Left ventricle myocardium superior (tissue), 1 donor: Measurements from ENCODE around the gene CFAP73. TPM values are rescaled to one million over a fixed set of nuclear protein-coding genes. Genes with fewer than 3 reads are reported as not detected.

Experiments used
- ATAC-seq: fragments of 200-7000 bp; cut with Tn5 transposase; one replicate; pipeline ENCODE4 v1.9.1; 2020; ENCODE audit warnings: mild to moderate bottlenecking, moderate library complexity
- DNase-seq: peaks from one replicate; pipeline ENCODE4 v3.0.0-alpha.2; 2020
- intact Hi-C: fragments of 100-400 bp; cut with micrococcal nuclease; formaldehyde crosslinking; loops from one replicate; pipeline ENCODE4 v1.11.0; 2022
- total RNA-seq: library from RNA; stranded (reverse); fragmentation: NEBNext Ultra II Directional; extraction: Animal tissue kit (Norgen Biotek cat#: 25700); gene quantifications from one replicate; pipeline ENCODE4 v1.2.1, GENCODE V29; 2021
- donor health status: DM: no; HTN: yes; CAD: no; lungs with severe emphysema.

Gene CFAP73
- total RNA-seq, 1 donor from 2014 or later, result not detected

DNA sequence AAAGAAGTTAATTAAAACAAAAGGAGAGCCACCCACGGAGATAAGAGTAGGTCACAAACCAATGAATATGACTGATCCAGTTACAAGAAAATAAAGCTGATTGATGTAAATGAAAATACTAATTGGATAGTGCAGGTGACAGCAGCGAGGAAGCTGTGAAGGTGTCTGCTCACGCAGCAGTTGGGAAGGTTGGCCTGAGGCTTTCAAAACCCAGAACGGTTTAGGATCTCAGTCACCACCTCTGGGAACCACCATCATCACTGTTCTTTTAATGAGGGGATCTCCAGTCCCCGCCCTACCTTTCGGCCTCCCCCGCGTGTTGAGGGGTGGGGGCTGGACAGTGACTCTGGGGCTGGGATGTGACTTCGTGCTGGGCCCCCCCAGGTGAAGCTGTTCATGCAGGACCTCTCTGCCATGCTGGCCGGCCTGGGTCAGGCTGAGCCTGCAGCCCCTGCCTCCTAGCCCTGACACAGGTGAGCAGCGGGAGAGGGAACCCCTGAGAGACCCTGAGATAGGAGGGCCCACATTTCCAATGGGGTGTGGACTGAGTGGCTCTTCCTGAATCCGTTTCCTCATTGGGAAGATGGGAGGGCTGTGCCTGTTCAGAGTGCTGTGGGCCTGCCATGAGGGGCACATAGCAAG, 7.8 kb downstream of the CFAP73 start:
- no peak for DNase-seq
- no peak for ATAC-seq
- intact Hi-C loops, result loop anchor here (10.0 kb wide), 1 partner anchor 113 kb away; no protein-coding TSS in a partner anchor

DNA sequence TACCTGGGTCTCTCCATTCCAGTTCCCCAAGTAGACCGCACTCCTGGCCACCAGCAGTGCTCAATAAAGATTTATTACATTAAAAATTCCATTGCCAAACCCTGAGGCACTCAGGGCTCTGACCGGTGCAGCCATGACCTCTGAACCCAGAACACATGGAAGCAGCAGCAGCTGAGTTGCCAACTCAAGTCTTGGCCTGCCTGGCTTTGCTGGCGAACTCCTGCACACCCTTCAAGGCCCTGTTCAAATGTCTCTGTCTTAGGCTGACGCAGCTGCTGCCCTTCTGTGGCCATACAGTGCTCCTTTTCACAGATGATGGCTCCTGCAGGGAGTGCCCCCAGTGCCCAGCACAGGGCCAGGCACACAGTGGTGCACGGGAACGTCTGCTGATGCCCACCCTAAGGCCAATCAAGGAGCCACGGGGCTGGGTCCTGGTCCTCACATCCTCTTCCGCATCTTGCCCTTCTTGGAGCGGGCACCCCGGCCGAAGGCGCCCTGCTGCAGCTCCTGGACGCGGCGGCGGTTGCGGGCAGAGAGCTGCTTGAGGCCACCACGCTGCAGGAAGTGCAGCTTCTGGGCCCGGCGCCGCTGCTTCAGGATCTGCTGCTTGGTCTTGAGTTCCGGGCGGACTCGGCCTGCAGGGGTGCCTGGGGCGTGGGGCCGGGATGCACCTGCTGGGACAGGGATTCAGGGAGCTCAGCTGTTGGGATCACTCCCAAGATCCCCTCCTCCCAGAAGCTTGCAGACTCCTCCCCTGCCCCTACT, 9.1 kb downstream of the CFAP73 start:
- no peak for ATAC-seq
- DNase-seq, result no peak
- intact Hi-C loops, result loop anchor here (10.0 kb wide), 1 partner anchor 114 kb away; no protein-coding TSS in a partner anchor

GRCh38 chr12:113159937-113160336, 10.4 kb downstream of the CFAP73 start:
- ATAC-seq (no peak), DNase-seq (no peak)
- intact Hi-C loops, result loop anchor here (10.0 kb wide), 1 partner anchor 115 kb away; no protein-coding TSS in a partner anchor

GRCh38 chr12:113161415-113162016, 12.0 kb downstream of the CFAP73 start:
- DNase-seq (no peak), ATAC-seq (no peak)
- intact Hi-C loops, result no loop called here

DNA sequence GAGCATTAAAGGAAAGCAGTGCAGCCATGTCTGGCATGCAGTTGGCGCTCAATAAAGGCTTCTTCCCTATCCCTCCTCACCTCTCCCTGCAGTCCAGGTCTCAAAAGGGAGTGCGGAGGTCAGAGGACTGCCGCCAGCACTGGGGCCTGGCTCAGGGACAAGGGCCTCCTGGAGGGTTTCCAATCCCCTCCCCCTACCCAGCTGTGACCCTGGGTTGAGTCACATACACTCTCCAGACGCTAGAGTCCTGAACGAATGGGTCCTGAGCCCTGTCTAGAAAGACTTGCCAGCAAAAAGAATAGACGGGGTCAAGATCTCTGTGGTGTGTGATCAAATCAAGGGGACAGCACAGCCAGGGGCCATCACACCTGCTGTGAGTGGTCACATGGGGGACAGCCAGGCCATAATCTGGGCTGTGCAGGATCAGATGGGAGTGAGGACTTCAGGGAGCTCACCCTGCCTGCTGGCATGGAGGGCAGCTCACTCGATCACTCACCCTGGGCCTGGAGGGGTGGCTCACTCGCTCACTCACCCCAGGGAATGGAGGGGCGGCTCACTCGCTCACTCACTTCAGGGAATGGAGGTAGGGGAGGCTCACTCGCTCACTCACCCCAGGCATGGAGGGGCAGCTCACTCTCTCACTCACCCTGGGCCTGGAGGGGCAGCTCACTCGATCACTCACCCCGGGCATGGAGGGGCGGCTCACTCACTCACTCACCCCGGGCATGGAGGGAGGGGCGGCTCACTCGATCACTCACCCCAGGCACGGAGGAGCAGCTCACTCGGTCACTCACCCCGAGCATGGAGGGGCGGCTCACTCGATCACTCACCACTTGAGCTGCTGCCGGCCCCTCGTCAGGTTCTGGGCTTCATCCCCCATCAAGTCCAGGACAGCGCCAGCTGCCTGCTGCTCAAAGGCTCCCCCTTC, 12.8 kb downstream of the CFAP73 start:
- ATAC-seq (peak; percentile 65), DNase-seq (no peak)
- intact Hi-C loops, result no loop called here

DNA sequence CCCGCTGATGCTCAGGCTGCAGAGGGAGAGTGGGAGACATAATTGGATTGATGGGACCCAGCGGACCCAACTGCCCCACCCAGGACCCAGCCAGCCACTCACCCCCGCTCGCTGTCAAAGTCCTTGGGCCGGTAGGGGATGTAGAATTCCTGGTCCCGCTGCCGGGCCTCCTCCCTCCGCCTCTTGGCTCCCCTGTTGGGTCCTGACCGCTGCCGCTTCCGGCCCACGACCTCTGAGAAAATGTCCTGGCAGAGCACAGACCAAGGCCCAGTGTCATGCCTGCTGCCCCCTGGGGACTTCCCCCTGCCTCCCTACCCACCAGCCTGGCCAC, 13.5 kb downstream of the CFAP73 start:
- intact Hi-C loops, result no loop called here
- DNase-seq, result no peak
- no peak for ATAC-seq

GRCh38 chr12:113164014-113164413, 14.5 kb downstream of the CFAP73 start:
- ATAC-seq (no peak), DNase-seq (no peak)
- intact Hi-C loops, result no loop called here

- DNase-seq (no peak), ATAC-seq (no peak)
- intact Hi-C loops, result no loop called here
These were observed 16.3 kb downstream of the CFAP73 start for GRCh38 chr12:113165521-113166450.

- no peak for DNase-seq
- intact Hi-C loops, result no loop called here
- no peak for ATAC-seq
These were observed 18.3 kb downstream of the CFAP73 start for GRCh38 chr12:113167868-113168267.

DNA sequence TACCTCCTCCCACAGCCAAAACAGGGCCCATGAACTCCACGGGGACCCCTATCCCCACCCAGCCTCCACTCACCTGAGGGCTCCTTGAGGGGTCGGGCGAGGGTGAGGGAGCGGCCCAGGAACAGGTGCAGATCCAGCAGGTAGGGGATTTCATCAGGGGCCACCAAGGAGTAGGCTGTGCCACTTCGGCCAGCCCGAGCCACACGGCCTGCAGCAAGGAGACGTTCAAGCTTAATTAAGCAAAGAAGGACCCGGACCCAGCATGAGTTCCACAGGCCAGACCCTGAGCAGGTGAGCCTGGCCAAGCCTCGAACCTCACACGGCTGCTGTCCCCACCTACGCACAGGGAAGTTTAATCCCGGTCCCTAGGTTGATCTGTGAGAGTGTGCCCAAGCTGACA, 20.2 kb downstream of the CFAP73 start:
- intact Hi-C loops, result no loop called here
- DNase-seq, result no peak

GRCh38 chr12:113170457-113170856, 20.9 kb downstream of the CFAP73 start:
- intact Hi-C loops, result no loop called here
- DNase-seq (no peak), ATAC-seq (no peak)

More for the DNA sequence above, 20.2 kb downstream of the CFAP73 start:
- ATAC-seq, result no peak

DNA sequence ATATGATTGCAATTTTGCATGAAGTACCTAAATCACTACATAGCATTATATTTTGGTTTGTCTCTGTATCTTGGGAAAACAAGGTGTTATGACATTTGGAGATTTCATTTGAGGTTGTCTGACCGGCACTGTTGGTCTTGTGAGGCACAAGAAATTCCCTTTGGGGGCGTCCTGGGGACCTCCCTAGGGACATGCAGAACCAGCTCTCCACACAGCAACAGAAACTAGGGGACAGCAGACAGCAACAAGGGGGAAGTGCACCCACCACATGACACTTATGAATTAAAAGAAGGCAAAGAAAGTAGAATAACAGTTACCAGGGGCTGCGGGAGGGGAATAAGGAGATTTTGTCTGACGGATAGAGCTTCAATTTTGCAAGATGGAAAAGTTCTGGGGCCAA, 21.4 kb downstream of the CFAP73 start:
- intact Hi-C loops, result no loop called here
- DNase-seq (no peak), ATAC-seq (no peak)

- ATAC-seq (no peak), DNase-seq (no peak)
- intact Hi-C loops, result no loop called here
These were observed 22.0 kb downstream of the CFAP73 start for GRCh38 chr12:113171543-113171942.

DNA sequence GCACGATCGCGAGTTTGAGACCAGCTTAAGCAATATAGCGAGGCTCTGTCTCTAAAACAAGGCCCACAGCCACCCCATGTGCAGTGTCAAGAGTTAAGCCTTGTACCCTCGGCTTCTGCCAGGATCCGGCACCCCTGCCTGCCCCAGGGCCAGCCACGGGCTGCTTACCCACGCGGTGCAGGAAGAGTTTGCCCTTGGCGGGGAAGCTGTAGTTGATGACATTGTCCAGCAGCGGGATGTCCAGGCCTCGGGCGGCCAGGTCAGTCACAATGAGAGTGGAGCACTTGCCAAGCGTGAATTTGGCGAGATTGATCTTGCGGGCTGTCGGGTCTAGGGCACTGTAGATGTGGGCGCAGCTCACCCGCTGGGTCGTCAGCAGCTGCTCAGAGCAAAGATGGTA, 22.7 kb downstream of the CFAP73 start:
- no peak for ATAC-seq
- intact Hi-C loops, result no loop called here
- no peak for DNase-seq

GRCh38 chr12:113173081-113173698, 23.7 kb downstream of the CFAP73 start:
- DNase-seq (no peak), ATAC-seq (no peak)
- intact Hi-C loops, result no loop called here

DNA sequence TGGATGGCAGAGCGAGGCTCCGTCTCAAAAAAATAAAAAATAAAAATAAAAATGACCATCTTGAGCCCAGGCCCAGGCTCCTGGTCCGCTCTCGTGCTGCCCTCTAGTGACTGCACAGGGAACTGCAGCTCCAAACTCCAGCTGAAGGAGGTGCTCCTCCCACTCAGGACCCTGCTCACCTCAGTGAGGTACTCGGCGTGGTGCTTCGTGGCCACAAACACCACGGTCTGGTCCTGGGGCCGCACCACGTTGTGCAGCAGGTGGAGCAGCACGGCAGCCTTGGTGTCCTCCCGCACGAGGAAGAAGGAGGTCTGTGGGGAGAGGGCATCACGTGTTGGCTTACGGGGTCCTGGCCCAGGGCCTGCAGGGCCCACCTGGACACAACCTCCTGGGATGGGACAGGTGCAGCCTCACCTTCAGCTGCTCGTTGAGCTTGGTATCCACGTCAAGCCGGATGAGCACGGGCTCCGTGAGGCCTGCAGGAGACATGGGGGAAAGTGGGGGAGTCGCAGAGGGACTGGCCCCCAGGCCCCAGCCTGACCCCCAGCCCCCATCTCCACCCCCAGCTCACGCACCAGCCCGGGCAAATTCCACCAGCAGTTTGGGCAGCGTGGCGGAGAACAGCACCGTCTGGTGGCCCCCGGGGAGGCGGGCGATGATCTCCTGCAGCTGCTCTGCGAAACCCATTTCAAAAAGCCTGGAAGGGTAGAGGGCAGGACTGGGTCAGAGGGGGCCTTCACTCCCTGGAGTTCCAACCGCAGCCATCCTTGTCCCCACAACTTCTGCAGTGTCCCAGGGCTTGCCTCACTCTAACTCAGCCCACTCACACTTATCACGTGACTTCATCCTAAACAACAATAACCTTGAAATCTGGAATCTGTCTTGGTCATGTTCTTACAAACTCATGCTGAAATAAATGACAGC, 25.2 kb downstream of the CFAP73 start:
- intact Hi-C loops, result no loop called here
- ATAC-seq, result peak; percentile 81
- DNase-seq, result peak; percentile 82

DNA sequence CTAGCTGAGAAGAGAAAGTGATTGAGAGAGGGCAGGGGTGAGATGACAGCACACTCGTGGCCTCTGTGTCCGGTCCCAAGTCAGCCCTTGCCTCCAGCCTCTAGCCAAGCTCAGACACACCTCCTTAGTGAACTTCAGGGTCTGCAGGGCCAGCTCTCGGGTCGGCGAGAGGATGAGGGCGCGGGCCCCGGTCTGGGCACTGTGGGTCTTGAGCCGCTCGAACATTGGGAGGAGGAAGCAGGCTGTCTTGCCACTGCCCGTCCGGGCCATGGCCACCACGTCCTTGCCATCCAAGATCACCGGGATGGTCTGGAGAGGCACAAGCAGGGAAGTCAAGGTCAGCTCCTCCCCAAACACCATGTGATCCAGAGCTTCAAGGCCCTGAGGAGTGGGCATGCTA, 29.5 kb downstream of the CFAP73 start:
- intact Hi-C loops, result no loop called here
- no peak for DNase-seq
- ATAC-seq, result no peak
